Activated T-cell treated with anti-CD3 and anti-CD28 coated beads, Interleukin-2, amount 50 U/mL, for 72 hours (primary cell): ENCODE results near the gene LCN9. TPM values are rescaled to one million over a fixed set of nuclear protein-coding genes. Genes with fewer than 3 reads are reported as not detected.

Source experiments
- ATAC-seq, 2 donors: fragments of 150-1000 bp; cut with Tn5 transposase; replicated peaks in 1 of 2; 2 replicates each; pipeline ENCODE4 v1.10.0; 2021; ENCODE audit warnings: moderate library complexity in 2 of 2, mild to moderate bottlenecking in 1 of 2
- DNase-seq, 2 donors: peaks; one replicate each; pipeline ENCODE4 v3.0.0; 2021 to 2022; ENCODE audit warnings: mixed read lengths in 1 of 2
- H3K27ac Mint-ChIP-seq: one replicate; pipeline ENCODE4 v1.8.0; 2022; ENCODE audit warnings: mild to moderate bottlenecking, moderate library complexity, mixed read lengths
- H3K27me3 Mint-ChIP-seq: one replicate; pipeline ENCODE4 v1.8.0; 2022; ENCODE audit warnings: low read depth, mixed read lengths
- H3K36me3 Mint-ChIP-seq, 2 donors: one replicate each; pipeline ENCODE4 v1.8.0; 2022; ENCODE audit warnings: mixed read lengths in 2 of 2, mild to moderate bottlenecking in 1 of 2; ENCODE audit not compliant: insufficient read depth in 2 of 2
- H3K4me1 Mint-ChIP-seq: one replicate; pipeline ENCODE4 v1.8.0; 2022; ENCODE audit warnings: low read depth, mixed read lengths
- H3K4me3 Mint-ChIP-seq, 2 donors: one replicate each; pipeline ENCODE4 v1.8.0; 2022; ENCODE audit warnings: mild to moderate bottlenecking in 2 of 2, mixed read lengths in 2 of 2, moderate library complexity in 2 of 2
- H3K9me3 Mint-ChIP-seq, 2 donors: one replicate each; pipeline ENCODE4 v1.8.0; 2022; ENCODE audit warnings: mixed read lengths in 2 of 2
- total RNA-seq, 2 donors: library from RNA; stranded (reverse); gene quantifications; one replicate each; pipeline ENCODE4 v1.2.3, GENCODE V29; 2022

LCN9 gene
- total RNA-seq, 2 donors from 2014 or later = not detected

- ATAC-seq (peak; percentile 37 to 44), DNase-seq (peak in 1 of 2 donors; percentile 13)
- H3K27me3 Mint-ChIP-seq = no peaks in the 10 kb centered on the region
- no peak overlapping the region for H3K4me3 Mint-ChIP-seq
- no peaks in the 10 kb centered on the region for H3K4me1 Mint-ChIP-seq
- no peak overlapping the region for H3K27ac Mint-ChIP-seq
- H3K36me3 Mint-ChIP-seq = no peaks in the 10 kb centered on the region
- H3K9me3 Mint-ChIP-seq = no peaks in the 10 kb centered on the region
Measured at GRCh38 chr9:135701067-135701958, 38.2 kb downstream of the LCN9 start.

- Mint-ChIP-seq H3K4me1 (no peaks in the 10 kb centered on the region), H3K36me3 (no peaks in the 10 kb centered on the region), H3K27ac (no peak within 1 kb of the TSS), H3K27me3 (no peaks in the 10 kb centered on the region), H3K9me3 (no peaks in the 10 kb centered on the region), H3K4me3 (no peak within 1 kb of the TSS)
- ATAC-seq (peak; percentile 74 to 75), DNase-seq (peak; percentile 54 to 75)
Measured at GRCh38 chr9:135701959-135702721, 39.0 kb downstream of the LCN9 start, which contains the start of gene KCNT1. Gene KCNT1 (plus strand): TSS chr9:135702185. CDS start chr9:135702259, 74 bp downstream.

- Mint-ChIP-seq H3K27ac (no peak overlapping the region), H3K4me1 (no peaks in the 10 kb centered on the region), H3K36me3 (no peaks in the 10 kb centered on the region), H3K27me3 (no peaks in the 10 kb centered on the region), H3K9me3 (no peaks in the 10 kb centered on the region), H3K4me3 (no peak overlapping the region)
- no peak for DNase-seq
- no peak for ATAC-seq
Measured at GRCh38 chr9:135703726-135704125, 40.6 kb downstream of the LCN9 start.

- no peaks in the 10 kb centered on the region for H3K27me3 Mint-ChIP-seq
- no peak overlapping the region for H3K27ac Mint-ChIP-seq
- H3K9me3 Mint-ChIP-seq = no peaks in the 10 kb centered on the region
- no peaks in the 10 kb centered on the region for H3K4me1 Mint-ChIP-seq
- ATAC-seq (no peak), DNase-seq (no peak)
- no peaks in the 10 kb centered on the region for H3K36me3 Mint-ChIP-seq
- H3K4me3 Mint-ChIP-seq = no peak overlapping the region
Measured at GRCh38 chr9:135704483-135704882, 41.4 kb downstream of the LCN9 start.

GRCh38 chr9:135705376-135705775, 42.3 kb downstream of the LCN9 start:
- Mint-ChIP-seq H3K9me3 (no peaks in the 10 kb centered on the region), H3K36me3 (no peaks in the 10 kb centered on the region), H3K27ac (no peak overlapping the region), H3K4me1 (no peaks in the 10 kb centered on the region), H3K27me3 (no peaks in the 10 kb centered on the region), H3K4me3 (no peak overlapping the region)
- no peak for ATAC-seq
- DNase-seq = no peak

GRCh38 chr9:135706288-135706687, 43.2 kb downstream of the LCN9 start:
- H3K9me3 Mint-ChIP-seq = no peaks in the 10 kb centered on the region
- no peaks in the 10 kb centered on the region for H3K36me3 Mint-ChIP-seq
- no peak overlapping the region for H3K4me3 Mint-ChIP-seq
- H3K27ac Mint-ChIP-seq = no peak overlapping the region
- no peak for DNase-seq
- H3K27me3 Mint-ChIP-seq = no peaks in the 10 kb centered on the region
- no peaks in the 10 kb centered on the region for H3K4me1 Mint-ChIP-seq
- ATAC-seq = no peak

GRCh38 chr9:135707252-135708138, 44.4 kb downstream of the LCN9 start:
- Mint-ChIP-seq H3K27me3 (no peaks in the 10 kb centered on the region), H3K9me3 (no peaks in the 10 kb centered on the region), H3K4me3 (no peak overlapping the region), H3K27ac (no peak overlapping the region), H3K36me3 (no peaks in the 10 kb centered on the region), H3K4me1 (no peaks in the 10 kb centered on the region)
- no peak for DNase-seq
- no peak for ATAC-seq

- DNase-seq (no peak), ATAC-seq (no peak)
- Mint-ChIP-seq H3K36me3 (no peaks in the 10 kb centered on the region), H3K27me3 (no peaks in the 10 kb centered on the region), H3K4me1 (no peaks in the 10 kb centered on the region), H3K4me3 (no peak overlapping the region), H3K9me3 (no peaks in the 10 kb centered on the region), H3K27ac (no peak overlapping the region)
Measured at GRCh38 chr9:135708164-135708563, 45.1 kb downstream of the LCN9 start.

GRCh38 chr9:135711391-135711790, 48.3 kb downstream of the LCN9 start:
- DNase-seq = no peak
- peaks cover 19% of the 10 kb centered on the region for H3K27me3 Mint-ChIP-seq
- H3K27ac Mint-ChIP-seq = no peak overlapping the region
- H3K4me3 Mint-ChIP-seq = no peak overlapping the region
- H3K36me3 Mint-ChIP-seq = no peaks in the 10 kb centered on the region
- no peaks in the 10 kb centered on the region for H3K9me3 Mint-ChIP-seq
- no peaks in the 10 kb centered on the region for H3K4me1 Mint-ChIP-seq
- no peak for ATAC-seq

GRCh38 chr9:135711881-135712280, 48.8 kb downstream of the LCN9 start:
- Mint-ChIP-seq H3K27me3 (peaks cover 23% of the 10 kb centered on the region), H3K27ac (no peak overlapping the region), H3K4me3 (no peak overlapping the region), H3K4me1 (no peaks in the 10 kb centered on the region), H3K36me3 (no peaks in the 10 kb centered on the region), H3K9me3 (no peaks in the 10 kb centered on the region)
- ATAC-seq (no peak), DNase-seq (no peak)

GRCh38 chr9:135712613-135713295, 49.6 kb downstream of the LCN9 start:
- Mint-ChIP-seq H3K4me1 (no peaks in the 10 kb centered on the region), H3K36me3 (no peaks in the 10 kb centered on the region), H3K27me3 (peaks cover 27% of the 10 kb centered on the region), H3K27ac (no peak overlapping the region), H3K9me3 (no peaks in the 10 kb centered on the region), H3K4me3 (no peak overlapping the region)
- DNase-seq = no peak
- ATAC-seq = no peak

GRCh38 chr9:135714242-135715055, 51.3 kb downstream of the LCN9 start:
- Mint-ChIP-seq H3K36me3 (no peaks in the 10 kb centered on the region), H3K27ac (no peak overlapping the region), H3K4me1 (no peaks in the 10 kb centered on the region), H3K9me3 (no peaks in the 10 kb centered on the region), H3K4me3 (no peak overlapping the region), H3K27me3 (peaks cover 27% of the 10 kb centered on the region)
- no peak for DNase-seq
- ATAC-seq = no peak
